Ascending aorta (tissue), 2 donors: ENCODE data around the gene CD79A. TPM values are rescaled to one million over a fixed set of nuclear protein-coding genes. Genes with fewer than 3 reads are reported as not detected.
"Not testable (repeated sequence)": the region's sequence is repeated elsewhere in the genome, so short reads cannot be mapped to it uniquely, and the experiment has no call there.

Experiments
- DNase-seq, 2 donors: peaks; one replicate each; pipeline ENCODE4 v3.0.0-alpha.2; 2019; ENCODE audit warnings: low spot score in 2 of 2
- H3K27ac ChIP-seq, 2 donors: fragments of 200-600 bp; sonication (generic); one replicate each; pipeline ENCODE4 v1.5.1; 2016 to 2017; ENCODE audit warnings: mild to moderate bottlenecking in 1 of 2
- H3K27me3 ChIP-seq: fragments of 200-600 bp; sonication (generic); one replicate; pipeline ENCODE4 v1.5.1; 2017
- H3K36me3 ChIP-seq, 2 donors: fragments of 200-600 bp; sonication (generic); one replicate each; pipeline ENCODE4 v1.5.1; 2016
- H3K4me1 ChIP-seq, 2 donors: fragments of 200-600 bp; sonication (generic); one replicate each; pipeline ENCODE4 v1.5.1; 2016 to 2017; ENCODE audit warnings: mild to moderate bottlenecking in 1 of 2
- H3K4me3 ChIP-seq, 2 donors: fragments of 200-600 bp; sonication (generic); one replicate each; pipeline ENCODE4 v1.5.1; 2016 to 2017; ENCODE audit warnings: mild to moderate bottlenecking in 1 of 2
- H3K9me3 ChIP-seq, 2 donors: fragments of 200-600 bp; sonication (generic); one replicate each; pipeline ENCODE4 v1.5.1; 2016
- CTCF ChIP-seq, 3 experiments: fragments of 200-600 bp in 2 of 3; fragments of 450-650 bp in 1 of 3; sonication (generic) in 2 of 3; IDR thresholded peaks; one replicate each; pipeline ENCODE4 v1.5.1; 2016 to 2019; ENCODE audit warnings: antibody characterized with exemption in 3 of 3, mild to moderate bottlenecking in 1 of 3, moderate library complexity in 1 of 3
- intact Hi-C: fragments of 100-400 bp; cut with DNase I; formaldehyde crosslinking; loops from one replicate; pipeline ENCODE4 v1.15.1; 2023
- total RNA-seq: library from RNA; depleted of rRNA; stranded (reverse); fragments of >200 nt; gene quantifications from one replicate; pipeline ENCODE4 v1.1.0, GENCODE V29; 2016

CD79A gene
- total RNA-seq, 1 donor from 2014 or later, result not detected

GRCh38 chr19:41913538-41914423 is 36.7 kb downstream of the CD79A start:
- Histone ChIP-seq H3K27me3 (peaks cover 20% of the 10 kb centered on the region), H3K4me1 (no peaks in the 10 kb centered on the region), H3K27ac (no peak overlapping the region), H3K36me3 (no peaks in the 10 kb centered on the region), H3K4me3 (no peak overlapping the region), H3K9me3 (no peaks in the 10 kb centered on the region)
- no peak for DNase-seq
- TF ChIP-seq CTCF (IDR thresholded peaks at IDR 0.05), result no peak
- intact Hi-C loops, result no loop called here

- intact Hi-C loops, H3K9me3 ChIP-seq, H3K36me3 ChIP-seq, DNase-seq, H3K27ac ChIP-seq, H3K4me1 ChIP-seq, H3K4me3 ChIP-seq: not testable (repeated sequence)
- peaks cover 20% of the 10 kb centered on the region for H3K27me3 ChIP-seq
Observed at GRCh38 chr19:41914424-41914834, 37.4 kb downstream of the CD79A start.

- H3K4me1 ChIP-seq, result no peaks in the 10 kb centered on the region
- H3K36me3 ChIP-seq, result no peaks in the 10 kb centered on the region
- TF ChIP-seq CTCF (IDR thresholded peaks at IDR 0.05), result no peak
- no peaks in the 10 kb centered on the region for H3K9me3 ChIP-seq
- DNase-seq, result no peak
- peaks cover 20% of the 10 kb centered on the region for H3K27me3 ChIP-seq
- H3K4me3 ChIP-seq, result no peak overlapping the region
- H3K27ac ChIP-seq, result no peak overlapping the region
- intact Hi-C loops, result no loop called here
Observed at GRCh38 chr19:41915021-41915775, 38.1 kb downstream of the CD79A start.

GRCh38 chr19:41915776-41916414 is 38.8 kb downstream of the CD79A start:
- no peak for TF ChIP-seq CTCF (IDR thresholded peaks at IDR 0.05)

GRCh38 chr19:41917676-41918075 is 40.6 kb downstream of the CD79A start:
- Histone ChIP-seq H3K36me3 (no peaks in the 10 kb centered on the region), H3K4me3 (no peak overlapping the region), H3K9me3 (no peaks in the 10 kb centered on the region), H3K27me3 (peaks cover 39% of the 10 kb centered on the region), H3K4me1 (no peaks in the 10 kb centered on the region), H3K27ac (no peak overlapping the region)
- DNase-seq, result no peak
- intact Hi-C loops, result no loop called here
- TF ChIP-seq CTCF (IDR thresholded peaks at IDR 0.05), result no peak

More at GRCh38 chr19:41915776-41916414, 38.8 kb downstream of the CD79A start:
- Histone ChIP-seq H3K36me3 (no peaks in the 10 kb centered on the region), H3K27me3 (peaks cover 26% of the 10 kb centered on the region), H3K27ac (no peak overlapping the region), H3K4me3 (no peak overlapping the region), H3K4me1 (no peaks in the 10 kb centered on the region), H3K9me3 (no peaks in the 10 kb centered on the region)
- intact Hi-C loops, result no loop called here
- DNase-seq, result no peak
